SU-DHL-6 (cell line): ENCODE measurements around the gene MYL6B.
A peak's percentile ranks its signal among the peaks of the same experiment; 100 is the strongest.

Source experiments
- H2AFZ ChIP-seq: fragments of 200-600 bp; sonication (generic); 2 replicates; pipeline ENCODE4 v1.6.1; 2014; ENCODE audit warnings: low read depth, mild to moderate bottlenecking, moderate library complexity, mixed read lengths, antibody characterized with exemption, low read length; ENCODE audit not compliant: severe bottlenecking
- H3F3A ChIP-seq: fragments of 200-600 bp; shearing (Covaris generic); 2 replicates; pipeline ENCODE4 v1.6.0; 2016; ENCODE audit warnings: antibody characterized with exemption, mild to moderate bottlenecking; ENCODE audit not compliant: insufficient read depth
- H3K27ac ChIP-seq: fragments of 200-600 bp; sonication (generic); 2 replicates; pipeline ENCODE4 v1.5.1; 2016; ENCODE audit warnings: low read depth, mild to moderate bottlenecking, low read length, moderate library complexity, mixed read lengths
- H3K27me3 ChIP-seq: fragments of 200-600 bp; sonication (generic), shearing (Covaris generic); 2 replicates; pipeline ENCODE4 v1.6.0; 2014; ENCODE audit warnings: mild to moderate bottlenecking, low read length
- H3K36me3 ChIP-seq: fragments of 200-600 bp; sonication (generic); 2 replicates; pipeline ENCODE4 v1.6.1; 2014; ENCODE audit warnings: mild to moderate bottlenecking, low read length, mixed read lengths
- H3K4me2 ChIP-seq: fragments of 300-600, 200-600 bp; shearing (Covaris generic), sonication (generic); 2 replicates; pipeline ENCODE4 v1.6.0; 2014; ENCODE audit warnings: low read length, low read depth, mild to moderate bottlenecking; ENCODE audit not compliant: poor library complexity, severe bottlenecking
- H3K4me3 ChIP-seq: fragments of 200-600 bp; sonication (generic); 2 replicates; pipeline ENCODE4 v1.5.1; 2014; ENCODE audit warnings: antibody characterized with exemption, low read length, mild to moderate bottlenecking, mixed read lengths; ENCODE audit not compliant: insufficient read depth, poor library complexity, severe bottlenecking
- H3K79me2 ChIP-seq: fragments of 200-600 bp; sonication (generic); 2 replicates; pipeline ENCODE4 v1.6.1; 2014; ENCODE audit warnings: mild to moderate bottlenecking, low read length, moderate library complexity; ENCODE audit not compliant: insufficient read depth
- H3K9ac ChIP-seq: fragments of 200-600 bp; sonication (generic); 2 replicates; pipeline ENCODE4 v1.7.0; 2014; ENCODE audit warnings: mild to moderate bottlenecking, low read length
- H3K9me2 ChIP-seq: fragments of 200-600 bp; sonication (generic); replicated peaks from 2 replicates; pipeline ENCODE4 v1.6.1; 2014; ENCODE audit warnings: low read length; ENCODE audit not compliant: insufficient read depth
- H3K9me3 ChIP-seq: fragments of 200-600 bp; sonication (generic); 2 replicates; pipeline ENCODE4 v1.6.1; 2014; ENCODE audit warnings: low read length, mixed read lengths; ENCODE audit not compliant: insufficient read depth
- H4K20me1 ChIP-seq: fragments of 200-600 bp; sonication (generic); 2 replicates; pipeline ENCODE4 v1.6.1; 2014; ENCODE audit warnings: low read depth, mild to moderate bottlenecking, antibody characterized with exemption, low read length, moderate library complexity, mixed read lengths
- EZH2phosphoT487 ChIP-seq: fragments of 200-600 bp; sonication (generic), shearing (Covaris generic); conservative IDR thresholded peaks from 2 replicates; pipeline ENCODE4 v1.6.1; 2018; ENCODE audit warnings: mild to moderate bottlenecking, antibody characterized with exemption, low read length, moderate library complexity, mixed read lengths
- TF ChIP-seq, protein P1 (sequence below): fragments of 200-600 bp; sonication (generic); IDR thresholded peaks from one replicate; pipeline ENCODE4 v1.5.1; 2017; ENCODE audit warnings: antibody characterized with exemption, mild to moderate bottlenecking, low read length, moderate library complexity; ENCODE audit not compliant: insufficient read depth, poor library complexity, severe bottlenecking

The MYL6B gene

DNA sequence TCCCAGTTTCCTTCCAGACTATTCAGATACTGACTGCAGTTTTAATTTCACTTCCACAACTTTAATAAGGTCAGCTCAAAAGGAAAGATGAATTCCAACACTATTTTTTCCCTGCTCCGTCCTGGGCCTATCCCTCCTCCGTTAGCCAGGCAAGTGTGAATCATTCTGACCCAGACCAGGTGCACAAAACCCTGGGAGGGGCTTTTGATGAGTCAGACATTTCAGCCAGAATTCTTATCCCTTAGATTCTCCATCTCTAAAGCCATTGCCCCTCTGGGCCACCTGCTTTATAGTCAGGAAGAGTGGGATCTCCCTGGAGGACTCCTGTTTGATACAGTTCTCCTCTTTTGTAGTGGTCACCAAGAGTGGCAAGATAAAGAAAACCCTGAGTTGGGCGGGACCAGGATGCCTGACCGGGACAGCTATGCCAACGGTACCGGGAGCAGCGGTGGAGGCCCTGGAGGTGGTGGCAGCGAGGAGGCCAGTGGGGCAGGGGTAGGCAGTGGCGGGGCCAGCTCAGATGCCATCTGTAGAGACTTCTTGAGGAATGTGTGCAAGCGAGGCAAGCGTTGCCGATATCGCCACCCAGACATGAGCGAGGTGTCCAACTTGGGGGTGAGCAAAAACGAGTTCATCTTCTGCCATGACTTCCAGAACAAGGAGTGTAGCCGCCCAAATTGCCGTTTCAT lies 32.1 kb upstream of the MYL6B start:
- Histone ChIP-seq H3K9me2 (no peaks in the 10 kb centered on the region), H2AFZ (no peak overlapping the region), H3K79me2 (peaks cover 21% of the 10 kb centered on the region), H3F3A (peaks cover 39% of the 10 kb centered on the region), H3K27me3 (no peaks in the 10 kb centered on the region), H3K27ac (no peak overlapping the region), H3K4me2 (peak overlapping the region; percentile 82), H4K20me1 (no peaks in the 10 kb centered on the region), H3K36me3 (peaks cover 5% of the 10 kb centered on the region; the same call in 1 of the 2 replicates), H3K9ac (peak overlapping the region; percentile 64; the same call in 1 of the 2 replicates), H3K4me3 (no peak overlapping the region), H3K9me3 (no peaks in the 10 kb centered on the region)
- TF ChIP-seq, protein P1, sequence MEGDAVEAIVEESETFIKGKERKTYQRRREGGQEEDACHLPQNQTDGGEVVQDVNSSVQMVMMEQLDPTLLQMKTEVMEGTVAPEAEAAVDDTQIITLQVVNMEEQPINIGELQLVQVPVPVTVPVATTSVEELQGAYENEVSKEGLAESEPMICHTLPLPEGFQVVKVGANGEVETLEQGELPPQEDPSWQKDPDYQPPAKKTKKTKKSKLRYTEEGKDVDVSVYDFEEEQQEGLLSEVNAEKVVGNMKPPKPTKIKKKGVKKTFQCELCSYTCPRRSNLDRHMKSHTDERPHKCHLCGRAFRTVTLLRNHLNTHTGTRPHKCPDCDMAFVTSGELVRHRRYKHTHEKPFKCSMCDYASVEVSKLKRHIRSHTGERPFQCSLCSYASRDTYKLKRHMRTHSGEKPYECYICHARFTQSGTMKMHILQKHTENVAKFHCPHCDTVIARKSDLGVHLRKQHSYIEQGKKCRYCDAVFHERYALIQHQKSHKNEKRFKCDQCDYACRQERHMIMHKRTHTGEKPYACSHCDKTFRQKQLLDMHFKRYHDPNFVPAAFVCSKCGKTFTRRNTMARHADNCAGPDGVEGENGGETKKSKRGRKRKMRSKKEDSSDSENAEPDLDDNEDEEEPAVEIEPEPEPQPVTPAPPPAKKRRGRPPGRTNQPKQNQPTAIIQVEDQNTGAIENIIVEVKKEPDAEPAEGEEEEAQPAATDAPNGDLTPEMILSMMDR: no peak
- no peak for TF ChIP-seq EZH2phosphoT487

DNA sequence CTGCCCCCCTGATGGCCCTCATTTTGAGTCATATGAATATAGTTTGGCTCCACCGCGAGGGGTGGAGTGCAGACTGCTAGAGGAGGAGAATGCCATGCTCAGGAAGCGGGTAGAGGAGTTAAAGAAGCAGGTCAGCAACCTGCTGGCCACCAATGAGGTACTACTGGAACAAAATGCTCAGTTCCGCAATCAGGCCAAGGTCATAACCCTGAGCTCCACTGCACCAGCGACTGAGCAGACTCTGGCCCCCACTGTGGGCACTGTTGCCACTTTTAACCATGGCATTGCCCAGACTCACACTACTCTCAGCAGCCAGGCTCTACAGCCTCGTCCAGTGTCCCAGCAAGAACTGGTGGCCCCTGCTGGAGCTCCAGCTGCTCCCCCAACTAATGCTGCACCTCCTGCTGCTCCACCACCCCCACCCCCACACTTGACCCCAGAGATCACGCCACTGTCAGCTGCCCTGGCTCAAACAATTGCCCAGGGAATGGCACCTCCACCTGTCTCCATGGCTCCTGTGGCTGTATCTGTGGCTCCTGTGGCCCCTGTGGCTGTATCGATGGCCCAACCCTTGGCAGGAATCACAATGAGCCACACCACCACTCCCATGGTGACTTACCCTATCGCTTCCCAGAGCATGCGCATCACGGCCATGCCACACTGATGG lies 31.1 kb upstream of the MYL6B start:
- H3K9ac ChIP-seq: no peak overlapping the region
- peaks cover 31% of the 10 kb centered on the region for H3F3A ChIP-seq
- H3K36me3 ChIP-seq: peaks cover 5% of the 10 kb centered on the region; the same call in 1 of the 2 replicates
- no peaks in the 10 kb centered on the region for H3K9me3 ChIP-seq
- TF ChIP-seq EZH2phosphoT487: no peak
- TF ChIP-seq, protein P1: no peak
- no peaks in the 10 kb centered on the region for H4K20me1 ChIP-seq
- H2AFZ ChIP-seq: no peak overlapping the region
- no peaks in the 10 kb centered on the region for H3K9me2 ChIP-seq
- H3K79me2 ChIP-seq: peaks cover 21% of the 10 kb centered on the region
- no peak overlapping the region for H3K4me2 ChIP-seq
- no peak overlapping the region for H3K27ac ChIP-seq
- H3K4me3 ChIP-seq: no peak overlapping the region
- H3K27me3 ChIP-seq: no peaks in the 10 kb centered on the region

DNA sequence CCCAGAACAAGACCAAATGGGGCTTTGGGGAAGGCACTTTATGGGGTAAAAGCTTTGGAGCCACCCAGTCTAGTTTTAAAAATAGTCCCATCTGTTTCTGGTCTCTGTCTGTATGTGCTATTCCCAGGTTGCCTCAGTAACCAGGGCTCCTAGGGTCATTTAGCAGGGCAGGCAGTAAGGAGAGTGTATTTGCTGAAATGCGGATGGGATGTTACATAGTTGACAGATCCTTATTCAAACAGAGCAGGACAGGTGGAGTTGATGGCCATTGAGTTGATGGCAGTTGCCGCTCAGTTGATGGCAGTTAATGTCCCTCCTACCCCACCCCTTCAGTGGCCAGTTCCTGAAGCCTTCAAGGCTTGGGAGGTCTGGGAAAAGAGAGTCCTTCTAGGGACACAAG lies 29.8 kb upstream of the MYL6B start:
- Histone ChIP-seq H3K4me3 (no peak overlapping the region), H3K79me2 (peaks cover 12% of the 10 kb centered on the region), H3K36me3 (no peaks in the 10 kb centered on the region), H2AFZ (no peak overlapping the region), H3K9ac (no peak overlapping the region), H3K27me3 (no peaks in the 10 kb centered on the region), H4K20me1 (no peaks in the 10 kb centered on the region), H3K4me2 (no peak overlapping the region), H3K27ac (no peak overlapping the region), H3K9me3 (no peaks in the 10 kb centered on the region), H3K9me2 (no peaks in the 10 kb centered on the region), H3F3A (peaks cover 32% of the 10 kb centered on the region)
- TF ChIP-seq, protein P1: no peak
- TF ChIP-seq EZH2phosphoT487: no peak
